CD8-positive, alpha-beta memory T cell (primary cell): ENCODE results near the gene FXYD4. TPM values are rescaled to one million over a fixed set of nuclear protein-coding genes. Genes with fewer than 3 reads are reported as not detected.

ENCODE experiments used
- CTCF ChIA-PET: fragments of 350-600 bp; sonication (Branson Sonifier 250); formaldehyde crosslinking; loops from one replicate; lab custom pipeline; 2021; ENCODE audit warnings: antibody characterized with exemption; lab: Charles Lee
- POLR2A ChIA-PET: fragments of 350-600 bp; sonication (Branson Sonifier 250); formaldehyde crosslinking; loops from one replicate; lab custom pipeline; 2021; ENCODE audit warnings: antibody characterized with exemption; lab: Charles Lee
- DNase-seq, 5 donors: peaks; one replicate each; pipeline versions ENCODE4 v3.0.0 to v3.0.0-alpha.2; 2020 to 2022; ENCODE audit warnings: mixed read lengths in 1 of 5
- H3K27ac ChIP-seq: one replicate; pipeline ENCODE4 v1.7.0; 2013; ENCODE audit warnings: low read depth, mild to moderate bottlenecking, low read length, moderate library complexity
- H3K27me3 ChIP-seq: 2 replicates; pipeline ENCODE4 v1.7.0; 2013; ENCODE audit warnings: low read length, mild to moderate bottlenecking; ENCODE audit not compliant: insufficient read depth, poor library complexity, severe bottlenecking
- H3K36me3 ChIP-seq: 2 replicates; pipeline ENCODE4 v1.7.0; 2013; ENCODE audit warnings: mild to moderate bottlenecking, low read length, moderate library complexity; ENCODE audit not compliant: insufficient read depth
- H3K4me1 ChIP-seq: 2 replicates; pipeline ENCODE4 v1.7.0; 2013; ENCODE audit warnings: mild to moderate bottlenecking, low read length, moderate library complexity; ENCODE audit not compliant: insufficient read depth
- H3K4me3 ChIP-seq: 2 replicates; pipeline ENCODE4 v1.7.0; 2013; ENCODE audit warnings: mild to moderate bottlenecking, low read length
- H3K9me3 ChIP-seq: 2 replicates; pipeline ENCODE4 v1.7.0; 2013; ENCODE audit warnings: mild to moderate bottlenecking, low read length
- H3K27ac Mint-ChIP-seq, 8 donors: one replicate each; pipeline ENCODE4 v1.8.0; 2020 to 2021; ENCODE audit warnings: mixed read lengths in 8 of 8, mild to moderate bottlenecking in 6 of 8, inconsistent platforms in 3 of 8, moderate library complexity in 3 of 8
- H3K27me3 Mint-ChIP-seq, 2 donors: one replicate each; pipeline ENCODE4 v1.8.0; 2020 to 2021; ENCODE audit warnings: mixed read lengths in 2 of 2, mild to moderate bottlenecking in 1 of 2, moderate library complexity in 1 of 2
- H3K36me3 Mint-ChIP-seq, 3 donors: one replicate each; pipeline ENCODE4 v1.8.0; 2020 to 2021; ENCODE audit warnings: mixed read lengths in 3 of 3, inconsistent platforms in 1 of 3, mild to moderate bottlenecking in 1 of 3
- H3K4me1 Mint-ChIP-seq, 3 donors: one replicate each; pipeline ENCODE4 v1.8.0; 2020 to 2021; ENCODE audit warnings: mixed read lengths in 3 of 3, inconsistent platforms in 1 of 3, mild to moderate bottlenecking in 1 of 3
- H3K4me3 Mint-ChIP-seq, 7 donors: one replicate each; pipeline ENCODE4 v1.8.0; 2020 to 2021; ENCODE audit warnings: mixed read lengths in 7 of 7, mild to moderate bottlenecking in 6 of 7, moderate library complexity in 4 of 7, inconsistent platforms in 2 of 7
- H3K9me3 Mint-ChIP-seq, 5 donors: one replicate each; pipeline ENCODE4 v1.8.0; 2020 to 2022; ENCODE audit warnings: mixed read lengths in 5 of 5, mild to moderate bottlenecking in 3 of 5, moderate library complexity in 2 of 5, inconsistent platforms in 1 of 5
- polyA plus RNA-seq: library from polyadenylated mRNA; unstranded; fragments of 300-500 nt; fragmentation: Illumina TruSeq; gene quantifications from one replicate; pipeline ENCODE4 v1.2.3, GENCODE V29; 2021
- total RNA-seq, 2 experiments: library from RNA; stranded (reverse); gene quantifications; one replicate each; pipeline ENCODE4 v1.2.3, GENCODE V29; 2021

Gene FXYD4
- total and polyA plus RNA-seq, 3 experiments from 2014 or later: not detected

DNA sequence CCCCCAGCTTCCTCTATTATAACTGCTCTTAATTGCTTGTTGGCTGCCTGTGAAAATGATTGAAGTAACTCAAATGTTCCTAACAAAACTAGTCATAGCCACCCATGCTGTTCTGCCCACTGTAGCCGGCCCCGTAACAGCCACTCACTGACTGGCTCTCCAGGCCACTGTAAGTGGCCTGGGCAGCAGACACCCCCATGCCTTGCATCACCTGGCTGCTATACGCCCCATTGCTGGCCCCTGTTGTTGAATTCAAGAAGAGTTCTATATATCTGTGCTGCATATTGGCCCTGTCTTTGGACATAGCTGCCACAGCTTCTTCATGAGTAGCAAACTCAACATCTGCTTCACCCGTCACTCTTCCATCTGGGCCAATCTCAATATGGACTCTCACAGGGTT is 15.1 kb downstream of the FXYD4 start:
- H3K4me3 Mint-ChIP-seq: no peak overlapping the region
- H3K27me3 Mint-ChIP-seq: peaks cover 0 to 3% of the 10 kb centered on the region in 2 donors
- no peak overlapping the region for H3K27ac ChIP-seq
- ChIA-PET POLR2A (no interaction called here), CTCF (interaction anchor here (1.2 to 1.4 kb wide), 3 partner anchors 38 to 182 kb away, joined by 3 to 4 read pairs (median 3); no protein-coding TSS in a partner anchor)
- H3K4me3 ChIP-seq: no peak overlapping the region
- H3K27ac Mint-ChIP-seq: peak overlapping the region; percentile 20 to 93 (median 72)
- H3K4me1 Mint-ChIP-seq: peaks cover 39 to 74% (median 58%) of the 10 kb centered on the region in 3 donors
- peaks cover 50% of the 10 kb centered on the region for H3K36me3 ChIP-seq
- H3K4me1 ChIP-seq: peaks cover 31% of the 10 kb centered on the region
- no peaks in the 10 kb centered on the region for H3K9me3 ChIP-seq
- peak in 1 of 5 donors; percentile 14 for DNase-seq
- H3K27me3 ChIP-seq: no peaks in the 10 kb centered on the region
- H3K36me3 Mint-ChIP-seq: peaks cover 7 to 67% (median 28%) of the 10 kb centered on the region in 3 donors
- no peaks in the 10 kb centered on the region for H3K9me3 Mint-ChIP-seq

DNA sequence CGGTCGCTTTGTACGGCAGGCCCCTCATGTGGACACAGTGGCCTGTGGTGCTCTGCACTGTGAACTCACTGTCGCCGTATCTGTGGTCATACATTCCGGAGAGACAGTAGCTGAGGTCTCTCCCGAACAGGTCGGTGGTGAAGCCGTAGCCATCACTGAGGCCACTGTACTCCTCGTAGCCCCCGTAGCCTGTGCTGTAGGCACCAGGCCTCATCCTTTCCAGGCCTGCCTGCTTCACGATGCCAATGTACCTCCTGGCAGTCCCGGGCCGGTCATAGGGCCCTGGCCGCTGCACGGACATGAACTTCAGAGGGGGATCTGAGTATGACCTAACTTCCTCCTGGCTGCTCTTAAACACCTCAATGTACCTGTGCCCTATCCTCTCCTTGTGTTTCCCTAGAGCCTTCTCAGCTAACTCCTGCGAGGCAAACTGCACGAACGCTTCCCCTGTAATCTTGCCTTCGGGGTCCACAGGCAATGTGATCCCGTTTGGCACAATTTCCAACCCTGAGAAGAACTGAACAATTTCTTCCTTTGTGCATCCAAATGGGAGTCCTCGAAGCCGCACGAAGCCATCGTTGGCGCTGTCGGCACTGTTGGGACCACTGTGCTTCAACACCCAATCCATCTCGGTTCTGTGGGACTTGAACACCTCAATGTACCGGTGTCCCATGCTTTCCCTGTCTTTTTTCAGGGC is 15.7 kb downstream of the FXYD4 start:
- Histone ChIP-seq H3K4me1 (peaks cover 37% of the 10 kb centered on the region), H3K36me3 (peaks cover 56% of the 10 kb centered on the region), H3K27me3 (no peaks in the 10 kb centered on the region), H3K4me3 (no peak overlapping the region), H3K27ac (no peak overlapping the region), H3K9me3 (no peaks in the 10 kb centered on the region)
- no peak for DNase-seq
- ChIA-PET CTCF (interaction anchor here (1.4 to 1.5 kb wide), 3 partner anchors 74 to 182 kb away, joined by 3 to 4 read pairs (median 3); no protein-coding TSS in a partner anchor), POLR2A (no interaction called here)
- Mint-ChIP-seq H3K4me1 (peaks cover 42 to 78% (median 62%) of the 10 kb centered on the region in 3 donors), H3K27me3 (peaks cover 0 to 3% of the 10 kb centered on the region in 2 donors), H3K36me3 (peaks cover 7 to 73% (median 28%) of the 10 kb centered on the region in 3 donors), H3K4me3 (no peak overlapping the region), H3K9me3 (no peaks in the 10 kb centered on the region), H3K27ac (peak overlapping the region in 7 of 8 donors; percentile 55 to 93 (median 80))

DNA sequence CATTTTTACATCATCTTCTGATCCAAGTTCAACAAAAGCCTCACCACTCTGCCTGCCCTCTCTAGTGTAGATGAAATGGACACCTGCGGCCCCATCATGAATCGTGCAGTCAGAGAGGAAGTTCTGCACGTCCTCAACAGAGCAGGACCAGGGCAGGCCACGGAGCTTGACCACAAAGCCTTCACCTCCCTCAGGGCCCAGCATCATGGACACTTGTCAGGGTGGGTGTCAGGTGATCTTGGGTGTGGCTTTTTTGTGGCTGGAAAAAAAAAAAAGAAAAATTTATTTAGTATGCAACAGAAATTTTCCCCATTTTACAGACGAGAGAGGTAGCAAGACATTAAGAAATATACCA is 16.2 kb downstream of the FXYD4 start:
- H3K9me3 Mint-ChIP-seq: no peaks in the 10 kb centered on the region
- H3K4me1 Mint-ChIP-seq: peaks cover 46 to 83% (median 67%) of the 10 kb centered on the region in 3 donors
- DNase-seq: peak in 1 of 5 donors; percentile 26
- CTCF ChIA-PET: interaction anchor here (1.4 to 1.5 kb wide), 2 partner anchors 95 to 183 kb away, joined by 3 read pairs; no protein-coding TSS in a partner anchor
- peak overlapping the region; percentile 1 for H3K27ac ChIP-seq
- peak overlapping the region in 7 of 8 donors; percentile 55 to 93 (median 80) for H3K27ac Mint-ChIP-seq
- H3K4me3 Mint-ChIP-seq: no peak overlapping the region
- H3K27me3 ChIP-seq: no peaks in the 10 kb centered on the region
- peaks cover 11 to 78% (median 31%) of the 10 kb centered on the region in 3 donors for H3K36me3 Mint-ChIP-seq
- peaks cover 40% of the 10 kb centered on the region for H3K4me1 ChIP-seq
- H3K36me3 ChIP-seq: peaks cover 61% of the 10 kb centered on the region
- POLR2A ChIA-PET: interaction anchor here (0.7 kb wide), 2 partner anchors 14 to 70 kb away, joined by 4 read pairs; no protein-coding TSS in a partner anchor
- no peaks in the 10 kb centered on the region for H3K9me3 ChIP-seq
- peaks cover 0 to 3% of the 10 kb centered on the region in 2 donors for H3K27me3 Mint-ChIP-seq
- H3K4me3 ChIP-seq: no peak overlapping the region

DNA sequence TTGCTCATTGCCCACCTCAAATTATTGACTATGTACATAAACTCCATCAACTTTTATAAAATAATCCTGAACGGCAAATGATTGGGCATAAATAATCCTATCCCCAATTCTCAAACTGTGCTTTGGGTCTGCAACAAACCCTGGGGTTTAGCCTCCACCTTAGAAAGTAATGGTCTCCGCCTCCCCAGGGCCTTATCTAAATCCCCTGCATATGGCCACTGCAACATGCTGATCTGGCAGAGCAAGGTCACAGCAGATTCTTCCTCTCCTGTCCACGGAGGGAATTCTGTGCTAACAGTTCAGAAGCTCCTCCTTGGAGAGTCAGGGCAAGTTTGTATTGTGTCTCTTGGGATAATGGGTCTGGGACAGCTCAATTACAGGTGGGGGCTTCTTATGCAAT is 18.4 kb downstream of the FXYD4 start:
- H3K4me3 Mint-ChIP-seq: no peak overlapping the region
- peak overlapping the region; percentile 79 to 98 (median 87) for H3K27ac Mint-ChIP-seq
- no peak overlapping the region for H3K27ac ChIP-seq

DNA sequence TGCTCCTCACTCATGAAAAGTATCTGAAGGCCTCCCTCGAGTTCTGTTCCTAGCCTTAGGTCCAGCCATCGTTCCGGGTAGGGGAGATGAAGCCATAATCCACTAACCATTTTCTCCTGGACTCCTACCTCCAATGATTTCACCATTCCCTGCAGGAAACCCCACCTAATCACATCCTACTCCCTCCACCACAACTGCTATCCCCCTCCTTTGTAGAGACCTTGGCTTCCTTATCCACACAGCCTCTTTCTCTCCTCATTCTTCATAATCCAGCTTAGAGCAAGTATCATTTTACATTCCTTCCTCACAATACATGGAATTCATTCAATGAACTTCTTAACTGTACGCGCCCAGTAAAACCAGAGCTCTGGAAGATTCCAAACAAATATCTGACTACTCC is 18.9 kb downstream of the FXYD4 start:
- Histone ChIP-seq H3K9me3 (no peaks in the 10 kb centered on the region), H3K4me3 (no peak overlapping the region), H3K27ac (no peak overlapping the region), H3K36me3 (peaks cover 73% of the 10 kb centered on the region), H3K4me1 (peaks cover 63% of the 10 kb centered on the region), H3K27me3 (no peaks in the 10 kb centered on the region)
- no peak for DNase-seq
- H3K9me3 Mint-ChIP-seq: no peaks in the 10 kb centered on the region
- H3K27ac Mint-ChIP-seq: peak overlapping the region; percentile 52 to 98 (median 86)
- CTCF ChIA-PET: interaction anchor here (0.7 to 2.0 kb wide), 10 partner anchors 8 to 97 kb away, joined by 3 to 5 read pairs (median 4); partner anchors contain the start of gene HNRNPF
- POLR2A ChIA-PET: interaction anchor here (1.0 kb wide), 1 partner anchor 11 kb away, joined by 3 read pairs; no protein-coding TSS in a partner anchor
- peaks cover 65 to 91% (median 88%) of the 10 kb centered on the region in 3 donors for H3K4me1 Mint-ChIP-seq
- no peak overlapping the region for H3K4me3 Mint-ChIP-seq
- peaks cover 0 to 3% of the 10 kb centered on the region in 2 donors for H3K27me3 Mint-ChIP-seq
- H3K36me3 Mint-ChIP-seq: peaks cover 16 to 94% (median 40%) of the 10 kb centered on the region in 3 donors

More for the DNA sequence above, 18.4 kb downstream of the FXYD4 start:
- ChIA-PET POLR2A (interaction anchor here (1.0 kb wide), 1 partner anchor 11 kb away, joined by 3 read pairs; no protein-coding TSS in a partner anchor), CTCF (interaction anchor here (0.7 to 2.0 kb wide), 8 partner anchors 8 to 97 kb away, joined by 3 to 5 read pairs (median 4); partner anchors contain the start of gene HNRNPF)
- Histone ChIP-seq H3K36me3 (peaks cover 73% of the 10 kb centered on the region), H3K4me3 (no peak overlapping the region), H3K27me3 (no peaks in the 10 kb centered on the region), H3K4me1 (peaks cover 58% of the 10 kb centered on the region), H3K9me3 (no peaks in the 10 kb centered on the region)
- DNase-seq: no peak
- peaks cover 61 to 87% (median 84%) of the 10 kb centered on the region in 3 donors for H3K4me1 Mint-ChIP-seq
- peaks cover 16 to 92% (median 37%) of the 10 kb centered on the region in 3 donors for H3K36me3 Mint-ChIP-seq
- no peaks in the 10 kb centered on the region for H3K9me3 Mint-ChIP-seq
- peaks cover 0 to 3% of the 10 kb centered on the region in 2 donors for H3K27me3 Mint-ChIP-seq

DNA sequence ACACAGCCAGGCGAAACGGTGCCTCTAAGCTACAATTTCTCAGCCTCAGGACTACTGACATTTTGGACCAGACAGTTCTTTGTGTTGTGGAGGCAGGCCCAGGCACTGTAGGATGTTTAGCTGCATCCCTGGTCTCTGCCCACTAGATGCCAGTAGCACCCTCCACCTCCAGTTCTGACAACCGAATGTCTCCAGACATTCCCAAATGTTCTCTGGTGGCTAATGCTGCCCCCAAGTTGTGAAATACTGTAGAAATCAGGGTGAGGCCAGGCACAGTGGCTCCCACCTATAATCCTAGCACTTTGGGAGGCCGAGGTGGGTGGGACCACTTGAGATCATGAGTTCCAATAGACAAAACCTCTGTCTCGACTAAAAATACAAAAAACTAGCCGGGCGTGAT is 19.3 kb downstream of the FXYD4 start:
- ChIA-PET POLR2A (interaction anchor here (0.6 to 1.0 kb wide), 2 partner anchors 10 to 125 kb away, joined by 3 to 6 read pairs; no protein-coding TSS in a partner anchor), CTCF (interaction anchor here (0.7 to 2.0 kb wide), 10 partner anchors 9 to 98 kb away, joined by 3 to 5 read pairs (median 4); partner anchors contain the start of gene HNRNPF)
- Mint-ChIP-seq H3K4me1 (peaks cover 70 to 91% (median 88%) of the 10 kb centered on the region in 3 donors), H3K9me3 (no peaks in the 10 kb centered on the region), H3K27me3 (peaks cover 0 to 3% of the 10 kb centered on the region in 2 donors), H3K27ac (peak overlapping the region; percentile 52 to 98 (median 86)), H3K4me3 (no peak overlapping the region), H3K36me3 (peaks cover 16 to 94% (median 40%) of the 10 kb centered on the region in 3 donors)
- H3K4me1 ChIP-seq: peaks cover 67% of the 10 kb centered on the region
- DNase-seq: peak in 3 of 5 donors; percentile 32 to 61 (median 34)
- H3K4me3 ChIP-seq: no peak overlapping the region
- H3K36me3 ChIP-seq: peaks cover 73% of the 10 kb centered on the region
- H3K9me3 ChIP-seq: no peaks in the 10 kb centered on the region
- H3K27me3 ChIP-seq: no peaks in the 10 kb centered on the region
- H3K27ac ChIP-seq: no peak overlapping the region

DNA sequence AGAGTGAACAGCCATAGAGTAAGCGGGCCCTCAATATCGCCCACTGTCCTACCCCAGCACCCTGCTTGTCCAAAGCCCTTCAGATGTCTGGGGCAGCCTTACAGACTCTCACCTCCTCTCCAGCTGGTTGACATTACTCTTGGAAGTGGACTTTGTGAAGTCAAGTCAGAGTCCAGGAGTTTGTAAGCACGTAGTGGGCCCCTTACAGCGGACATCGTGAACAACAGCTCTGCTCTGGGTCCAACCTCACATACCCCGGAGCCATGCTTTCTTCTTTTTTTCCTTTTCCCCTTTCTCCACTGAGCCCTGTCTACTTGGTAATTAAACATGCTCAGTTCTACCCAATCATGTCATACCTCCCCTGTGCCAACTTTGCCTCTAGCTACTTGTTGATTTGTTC is 20.1 kb downstream of the FXYD4 start:
- Mint-ChIP-seq H3K4me1 (peaks cover 73 to 95% (median 90%) of the 10 kb centered on the region in 3 donors), H3K36me3 (peaks cover 16 to 94% (median 39%) of the 10 kb centered on the region in 3 donors), H3K4me3 (peak overlapping the region in 1 of 7 donors; percentile 5), H3K27ac (peak overlapping the region; percentile 29 to 98 (median 85)), H3K27me3 (peaks cover 0 to 3% of the 10 kb centered on the region in 2 donors), H3K9me3 (no peaks in the 10 kb centered on the region)
- Histone ChIP-seq H3K27me3 (no peaks in the 10 kb centered on the region), H3K4me3 (no peak overlapping the region), H3K9me3 (no peaks in the 10 kb centered on the region), H3K4me1 (peaks cover 72% of the 10 kb centered on the region), H3K27ac (no peak overlapping the region), H3K36me3 (peaks cover 69% of the 10 kb centered on the region)
- CTCF ChIA-PET: interaction anchor here (1.2 to 1.4 kb wide), 2 partner anchors 29 to 71 kb away, joined by 3 to 5 read pairs; no protein-coding TSS in a partner anchor
- POLR2A ChIA-PET: no interaction called here
- DNase-seq: peak in 1 of 5 donors; percentile 12
